Body of pancreas (tissue), 4 donors: ENCODE results near the gene MAJIN. TPM values are rescaled to one million over a fixed set of nuclear protein-coding genes. Genes with fewer than 3 reads are reported as not detected.
"Not testable (repeated sequence)": the region's sequence is repeated elsewhere in the genome, so short reads cannot be mapped to it uniquely, and the experiment has no call there.

Experiments used
- ATAC-seq: fragments of 150-250 bp; one replicate; pipeline ENCODE4 v1.9.1; 2016
- DNase-seq, 4 donors: peaks; one replicate each; pipeline ENCODE4 v3.0.0-alpha.2; 2019
- H3K27ac ChIP-seq, 4 donors: fragments of 200-600 bp; sonication (generic); 1 replicate in 3 of 4; 2 replicates in 1 of 4; pipeline versions ENCODE4 v1.5.1 to v1.6.1; 2016 to 2019; ENCODE audit warnings: mild to moderate bottlenecking in 1 of 4, mixed read lengths in 1 of 4, moderate library complexity in 1 of 4
- H3K27me3 ChIP-seq, 2 donors: fragments of 200-600 bp; sonication (generic); one replicate each; pipeline ENCODE4 v1.6.0; 2016; ENCODE audit warnings: mild to moderate bottlenecking in 1 of 2
- H3K36me3 ChIP-seq, 2 donors: fragments of 200-600 bp; sonication (generic); replicated peaks in 1 of 2; 2 replicates each; pipeline ENCODE4 v1.5.1; 2016; ENCODE audit warnings: low read depth in 2 of 2; ENCODE audit not compliant: insufficient read depth in 1 of 2
- H3K4me1 ChIP-seq: fragments of 200-600 bp; sonication (generic); one replicate; pipeline ENCODE4 v1.6.0; 2016
- H3K4me3 ChIP-seq, 2 donors: fragments of 200-600 bp; sonication (generic); 1 replicate in 1 of 2; 2 replicates in 1 of 2; pipeline ENCODE4 v1.5.1; 2016 to 2019
- H3K9me3 ChIP-seq, 3 donors: fragments of 200-600 bp; sonication (generic); 1 replicate in 2 of 3; 2 replicates in 1 of 3; pipeline ENCODE4 v1.5.1; 2016
- POLR2A ChIP-seq, 3 donors: fragments of 450-650 bp; IDR thresholded peaks; one replicate each; pipeline ENCODE4 v1.6.1; 2016; ENCODE audit warnings: antibody characterized with exemption in 3 of 3, mild to moderate bottlenecking in 2 of 3
- WGBS, 2 donors: methylation state at CpG; one replicate each; pipeline ENCODE4 v1.1.5; 2017; 5-methylcytosine and 5-hydroxymethylcytosine counted together
- intact Hi-C: fragments of 100-400 bp; cut with DNase I; formaldehyde crosslinking; loops from one replicate; pipeline ENCODE4 v1.15.1; 2023
- total RNA-seq, 2 donors: library from RNA; depleted of rRNA; stranded (reverse); fragments of >200 nt; gene quantifications; one replicate each; pipeline ENCODE4 v1.1.0, GENCODE V29; 2016
- TF ChIP-seq, protein P1 (sequence below), 7 experiments: fragments of 450-650 bp in 4 of 7; fragments of 200-600 bp in 3 of 7; sonication (generic) in 3 of 7; IDR thresholded peaks; one replicate each; pipeline ENCODE4 v1.5.1; 2016 to 2019; ENCODE audit warnings: antibody characterized with exemption in 7 of 7

MAJIN gene
- total RNA-seq, 2 donors from 2014 or later: 0.78 TPM; not detected in 1

DNA sequence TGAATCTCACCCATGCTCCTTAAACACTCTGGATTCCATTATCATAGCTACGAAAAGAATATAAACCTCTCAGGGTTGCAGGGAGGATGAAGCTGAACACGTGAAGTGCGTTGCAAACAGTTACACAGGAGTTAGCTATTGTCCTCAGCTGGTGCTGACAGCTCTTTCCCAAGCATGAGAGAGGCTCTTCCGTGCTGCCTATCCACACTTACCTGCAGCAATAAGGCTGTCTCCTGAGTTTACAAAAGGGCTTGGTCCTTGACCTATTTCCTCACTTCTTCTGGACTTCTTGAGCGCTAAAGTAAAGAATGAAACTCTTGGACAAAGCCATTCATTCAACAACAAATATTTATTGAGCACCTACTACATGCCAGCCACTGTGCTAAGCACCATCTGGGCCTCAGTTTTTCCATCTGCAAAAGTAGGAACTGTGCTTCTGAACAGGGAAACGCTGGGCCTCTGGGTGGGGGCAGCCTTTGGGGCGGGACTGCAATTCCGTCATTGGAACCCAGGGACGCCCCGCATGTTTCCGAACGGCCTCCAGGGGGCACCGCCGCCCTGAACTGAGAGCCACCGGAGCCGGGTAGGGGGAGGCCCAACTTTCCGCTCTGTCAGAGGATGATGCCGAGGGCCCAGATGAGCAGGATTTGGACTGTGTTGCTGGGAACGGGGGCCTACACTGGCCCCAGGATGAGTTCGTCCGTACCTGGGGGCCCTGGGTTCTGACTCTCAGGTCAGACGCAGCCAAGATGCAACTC is 41.4 kb upstream of the MAJIN start:
- WGBS, 2 donors: 7 to 13% methylated on average over 9 to 21 of the region's 22 CpGs
- Histone ChIP-seq H3K27ac (peak overlapping the region; percentile 95 to 98 (median 95)), H3K4me1 (peaks cover 22% of the 10 kb centered on the region), H3K4me3 (peak overlapping the region; percentile 64 to 66), H3K36me3 (no peaks in the 10 kb centered on the region), H3K27me3 (no peaks in the 10 kb centered on the region), H3K9me3 (no peaks in the 10 kb centered on the region)
- intact Hi-C loops: no loop called here
- peak; percentile 88 for ATAC-seq
- TF ChIP-seq, protein P1, sequence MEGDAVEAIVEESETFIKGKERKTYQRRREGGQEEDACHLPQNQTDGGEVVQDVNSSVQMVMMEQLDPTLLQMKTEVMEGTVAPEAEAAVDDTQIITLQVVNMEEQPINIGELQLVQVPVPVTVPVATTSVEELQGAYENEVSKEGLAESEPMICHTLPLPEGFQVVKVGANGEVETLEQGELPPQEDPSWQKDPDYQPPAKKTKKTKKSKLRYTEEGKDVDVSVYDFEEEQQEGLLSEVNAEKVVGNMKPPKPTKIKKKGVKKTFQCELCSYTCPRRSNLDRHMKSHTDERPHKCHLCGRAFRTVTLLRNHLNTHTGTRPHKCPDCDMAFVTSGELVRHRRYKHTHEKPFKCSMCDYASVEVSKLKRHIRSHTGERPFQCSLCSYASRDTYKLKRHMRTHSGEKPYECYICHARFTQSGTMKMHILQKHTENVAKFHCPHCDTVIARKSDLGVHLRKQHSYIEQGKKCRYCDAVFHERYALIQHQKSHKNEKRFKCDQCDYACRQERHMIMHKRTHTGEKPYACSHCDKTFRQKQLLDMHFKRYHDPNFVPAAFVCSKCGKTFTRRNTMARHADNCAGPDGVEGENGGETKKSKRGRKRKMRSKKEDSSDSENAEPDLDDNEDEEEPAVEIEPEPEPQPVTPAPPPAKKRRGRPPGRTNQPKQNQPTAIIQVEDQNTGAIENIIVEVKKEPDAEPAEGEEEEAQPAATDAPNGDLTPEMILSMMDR (IDR thresholded peaks at IDR 0.05): peak; percentile 73 to 93 (median 84)
- peak; percentile 35 to 81 (median 74) for TF ChIP-seq POLR2A (IDR thresholded peaks at IDR 0.05)
- DNase-seq: peak; percentile 89 to 93 (median 92)

DNA sequence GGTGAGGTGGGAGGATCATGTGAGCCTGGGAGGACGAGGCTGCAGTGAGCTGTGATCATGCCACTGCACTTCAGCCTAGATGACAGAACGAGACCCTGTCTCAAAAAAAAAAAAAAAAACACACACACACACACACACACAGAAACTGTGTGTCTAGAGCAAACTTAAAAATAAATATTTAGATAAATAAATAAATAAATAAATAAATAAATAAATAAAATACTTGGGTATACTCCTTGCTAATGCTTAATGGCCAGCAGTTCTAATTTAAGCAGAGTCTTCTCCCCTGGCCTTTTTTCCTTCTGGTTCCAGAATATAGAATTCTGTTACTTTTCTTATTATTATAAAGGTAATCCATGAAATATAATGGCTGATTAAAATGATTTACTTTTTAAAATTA is 37.0 kb upstream of the MAJIN start:
- 73 to 86% methylated on average over 2 of the region's 2 CpGs for whole genome bisulfite sequencing, 2 donors

DNA sequence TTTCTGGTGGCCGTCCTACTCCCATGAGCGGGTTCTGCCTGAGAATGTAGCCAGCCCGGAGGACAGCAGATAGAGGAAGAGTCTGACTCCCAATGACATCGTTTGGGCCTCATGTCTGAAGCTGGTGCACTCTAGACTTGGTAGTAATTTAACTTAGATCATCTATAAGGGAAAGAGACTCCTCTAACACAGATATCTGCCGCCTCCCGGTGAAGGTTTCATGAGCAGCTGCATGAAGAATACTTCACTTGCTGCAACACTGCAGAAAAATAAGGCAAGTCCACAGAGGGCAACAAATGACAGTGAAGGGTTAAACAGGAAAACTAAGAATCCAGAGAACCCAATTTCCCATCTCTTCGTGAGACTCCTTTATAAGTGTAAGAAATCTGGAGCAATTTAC is 36.1 kb upstream of the MAJIN start:
- 63 to 68% methylated on average over 7 of the region's 7 CpGs for WGBS, 2 donors
- TF ChIP-seq, protein P1 (IDR thresholded peaks at IDR 0.05): no peak
- TF ChIP-seq POLR2A (IDR thresholded peaks at IDR 0.05): no peak
- Histone ChIP-seq H3K27ac (no peak overlapping the region), H3K9me3 (no peaks in the 10 kb centered on the region), H3K36me3 (no peaks in the 10 kb centered on the region), H3K4me3 (no peak overlapping the region), H3K4me1 (peaks cover 5% of the 10 kb centered on the region), H3K27me3 (no peaks in the 10 kb centered on the region)
- intact Hi-C loops: loop anchor here (10.0 kb wide), 1 partner anchor 103 kb away; no protein-coding TSS in a partner anchor
- DNase-seq: no peak
- ATAC-seq: no peak

More for the DNA sequence above, 37.0 kb upstream of the MAJIN start:
- Histone ChIP-seq H3K4me3 (no peak overlapping the region), H3K4me1 (peaks cover 10% of the 10 kb centered on the region), H3K9me3 (no peaks in the 10 kb centered on the region), H3K36me3 (no peaks in the 10 kb centered on the region), H3K27ac (no peak overlapping the region), H3K27me3 (no peaks in the 10 kb centered on the region)
- ATAC-seq (no peak), DNase-seq (no peak)
- intact Hi-C loops: loop anchor here (10.0 kb wide), 1 partner anchor 104 kb away; no protein-coding TSS in a partner anchor
- TF ChIP-seq, protein P1 (IDR thresholded peaks at IDR 0.05): no peak
- TF ChIP-seq POLR2A (IDR thresholded peaks at IDR 0.05): no peak

DNA sequence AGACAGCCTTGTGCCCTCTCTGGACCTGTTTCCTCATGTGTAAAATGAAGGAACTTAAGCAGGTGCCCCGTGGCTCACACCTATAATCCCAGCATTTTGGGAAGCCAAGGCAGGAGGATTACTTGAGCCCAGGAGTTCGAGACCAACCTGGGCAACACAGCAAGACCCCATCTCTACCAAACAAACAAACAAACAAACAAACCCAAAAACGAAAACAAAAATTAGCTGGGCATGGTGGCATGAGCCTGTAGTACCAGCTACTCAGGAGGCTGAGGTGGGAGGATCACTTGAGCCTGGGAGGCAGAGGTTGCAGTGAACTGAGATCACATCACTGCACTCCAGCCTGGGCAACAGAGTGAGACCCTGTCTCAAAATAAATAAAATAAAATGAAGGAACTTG is 32.1 kb upstream of the MAJIN start:
- H3K36me3 ChIP-seq, H3K9me3 ChIP-seq, H3K4me1 ChIP-seq, ATAC-seq, H3K27me3 ChIP-seq, DNase-seq, H3K27ac ChIP-seq, H3K4me3 ChIP-seq: not testable (repeated sequence)
- intact Hi-C loops: loop anchor here (10.0 kb wide), 1 partner anchor 99 kb away; no protein-coding TSS in a partner anchor
- WGBS, 2 donors: 60 to 65% methylated on average over 3 of the region's 3 CpGs

DNA sequence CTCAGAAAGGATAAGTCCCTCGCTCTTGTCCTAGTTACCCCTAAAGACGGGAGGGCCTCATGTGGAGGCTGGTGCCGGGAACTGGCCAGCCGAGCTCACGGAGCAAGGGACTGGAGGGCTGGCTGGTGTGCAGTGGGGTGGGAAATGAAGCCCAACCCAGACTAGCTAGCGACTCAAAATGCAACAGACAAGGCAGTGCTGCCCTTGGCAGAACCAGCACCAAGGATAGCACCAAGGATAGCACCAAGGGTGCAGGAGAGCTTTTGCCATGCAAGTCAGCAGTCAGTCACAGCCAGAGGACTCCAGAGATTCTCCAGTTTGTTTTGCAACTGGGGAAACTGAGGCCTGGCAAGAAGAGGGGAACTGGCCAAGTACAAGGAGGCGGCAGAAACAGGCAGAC is 31.4 kb upstream of the MAJIN start:
- intact Hi-C loops: loop anchor here (10.0 kb wide), 1 partner anchor 98 kb away; no protein-coding TSS in a partner anchor
- ATAC-seq: no peak
- peaks cover 15% of the 10 kb centered on the region for H3K4me1 ChIP-seq
- H3K27ac ChIP-seq: no peak overlapping the region
- no peak for DNase-seq
- 84 to 90% methylated on average over 5 to 7 of the region's 7 CpGs for WGBS, 2 donors
- no peaks in the 10 kb centered on the region for H3K27me3 ChIP-seq
- TF ChIP-seq POLR2A (IDR thresholded peaks at IDR 0.05): no peak
- TF ChIP-seq, protein P1 (IDR thresholded peaks at IDR 0.05): no peak
- no peaks in the 10 kb centered on the region for H3K36me3 ChIP-seq
- no peaks in the 10 kb centered on the region for H3K9me3 ChIP-seq
- H3K4me3 ChIP-seq: no peak overlapping the region
